Mucosa of stomach (tissue), 1 donor: ENCODE results near the gene LIPC.
"Not testable (repeated sequence)": the region's sequence is repeated elsewhere in the genome, so short reads cannot be mapped to it uniquely, and the experiment has no call there.

Source experiments
- H3K27me3 ChIP-seq: one replicate; pipeline ENCODE4 v1.7.0; 2013; ENCODE audit warnings: mild to moderate bottlenecking, low read length; ENCODE audit not compliant: control insufficient read depth, insufficient read depth
- H3K36me3 ChIP-seq: one replicate; pipeline ENCODE4 v1.7.0; 2013; ENCODE audit warnings: low read length; ENCODE audit not compliant: control insufficient read depth, insufficient read depth
- H3K4me1 ChIP-seq: one replicate; pipeline ENCODE4 v1.7.0; 2013; ENCODE audit warnings: mild to moderate bottlenecking, low read length; ENCODE audit not compliant: control insufficient read depth, insufficient read depth
- H3K4me3 ChIP-seq: one replicate; pipeline ENCODE4 v1.7.0; 2013; ENCODE audit warnings: low read length
- H3K9ac ChIP-seq: one replicate; pipeline ENCODE4 v1.7.0; 2013; ENCODE audit warnings: mild to moderate bottlenecking, low read length, moderate library complexity
- H3K9me3 ChIP-seq: one replicate; pipeline ENCODE4 v1.7.0; 2013; ENCODE audit warnings: mild to moderate bottlenecking, low read length, moderate library complexity; ENCODE audit not compliant: control insufficient read depth
- donor health status: Pancreatic carcinoma.

LIPC gene

DNA sequence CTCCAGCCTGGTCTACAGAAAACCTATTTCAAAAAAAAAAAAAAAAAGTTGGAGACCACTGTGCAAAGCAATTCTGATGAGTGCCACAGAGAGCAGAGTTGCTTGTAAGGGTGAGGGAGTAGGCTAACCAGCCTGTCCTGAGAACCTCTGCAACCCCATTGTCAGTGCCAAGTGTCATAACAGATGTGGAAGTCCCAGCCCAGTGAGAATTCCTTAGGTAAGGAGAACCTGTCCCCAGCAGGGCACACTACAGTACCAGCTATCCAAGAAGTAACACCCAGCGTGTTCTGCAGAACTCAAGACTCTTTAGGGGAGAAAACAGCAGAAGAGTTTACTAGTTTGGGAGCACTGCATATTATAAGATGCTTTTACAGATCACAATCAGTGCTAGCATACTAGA, 156.3 kb downstream of the LIPC start:
- Histone ChIP-seq H3K9ac (no peak overlapping the region), H3K4me1 (peaks cover 5% of the 10 kb centered on the region), H3K27me3 (no peaks in the 10 kb centered on the region)

GRCh38 chr15:58589047-58589446, 157.3 kb downstream of the LIPC start:
- Histone ChIP-seq H3K36me3 (no peaks in the 10 kb centered on the region), H3K4me3 (no peak overlapping the region), H3K27me3 (no peaks in the 10 kb centered on the region), H3K9ac (no peak overlapping the region), H3K9me3 (no peaks in the 10 kb centered on the region), H3K4me1 (peaks cover 5% of the 10 kb centered on the region)

More for the DNA sequence above, 156.3 kb downstream of the LIPC start:
- no peaks in the 10 kb centered on the region for H3K36me3 ChIP-seq
- H3K4me3 ChIP-seq, result no peak overlapping the region
- H3K9me3 ChIP-seq, result no peaks in the 10 kb centered on the region

DNA sequence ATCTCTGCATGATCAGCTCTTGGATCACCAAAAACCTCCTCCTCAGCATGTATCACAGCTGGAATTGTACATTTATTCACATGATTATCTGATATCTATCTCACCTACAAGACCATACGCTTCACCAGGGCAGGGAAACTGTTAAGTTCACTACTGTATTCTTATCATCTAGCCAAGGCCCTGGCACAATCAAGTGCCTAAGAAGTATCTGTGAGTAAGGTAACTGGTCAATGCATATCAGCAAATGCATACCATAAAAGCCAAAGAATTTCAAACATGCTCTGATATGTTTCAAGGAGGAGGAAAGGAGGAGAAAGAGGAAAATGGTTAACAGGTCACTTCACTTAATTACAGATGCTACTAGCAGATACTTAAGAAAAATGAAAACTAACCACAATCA, 158.4 kb downstream of the LIPC start:
- Histone ChIP-seq H3K9me3 (no peaks in the 10 kb centered on the region), H3K4me1 (peaks cover 5% of the 10 kb centered on the region), H3K9ac (no peak overlapping the region), H3K36me3 (no peaks in the 10 kb centered on the region), H3K27me3 (no peaks in the 10 kb centered on the region), H3K4me3 (no peak overlapping the region)

DNA sequence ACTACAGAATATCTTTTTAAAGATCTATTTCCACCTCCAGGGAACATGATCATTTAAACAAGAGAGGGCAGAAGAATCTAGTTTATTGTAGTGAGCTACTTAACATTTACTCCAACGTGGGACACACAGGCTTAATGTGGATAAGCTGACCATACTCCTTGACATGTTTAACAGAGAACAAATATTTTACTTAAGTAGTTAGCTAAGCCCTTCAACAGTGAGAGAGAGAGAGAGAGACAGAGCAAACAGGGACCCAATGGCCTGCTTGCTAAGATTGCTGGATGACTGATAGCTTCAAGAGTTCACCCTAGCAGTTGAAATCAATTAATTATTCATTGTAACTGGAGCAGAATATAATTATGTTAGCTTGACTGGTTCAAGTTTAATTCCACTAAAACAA, 159.1 kb downstream of the LIPC start:
- peaks cover 5% of the 10 kb centered on the region for H3K4me1 ChIP-seq
- no peak overlapping the region for H3K9ac ChIP-seq
- H3K36me3 ChIP-seq, result no peaks in the 10 kb centered on the region
- H3K27me3 ChIP-seq, result no peaks in the 10 kb centered on the region
- no peak overlapping the region for H3K4me3 ChIP-seq
- no peaks in the 10 kb centered on the region for H3K9me3 ChIP-seq

GRCh38 chr15:58593870-58594269, 162.1 kb downstream of the LIPC start:
- Histone ChIP-seq H3K9me3 (no peaks in the 10 kb centered on the region), H3K27me3 (no peaks in the 10 kb centered on the region), H3K36me3 (no peaks in the 10 kb centered on the region), H3K4me3 (no peak overlapping the region), H3K9ac (no peak overlapping the region), H3K4me1 (peaks cover 5% of the 10 kb centered on the region)

DNA sequence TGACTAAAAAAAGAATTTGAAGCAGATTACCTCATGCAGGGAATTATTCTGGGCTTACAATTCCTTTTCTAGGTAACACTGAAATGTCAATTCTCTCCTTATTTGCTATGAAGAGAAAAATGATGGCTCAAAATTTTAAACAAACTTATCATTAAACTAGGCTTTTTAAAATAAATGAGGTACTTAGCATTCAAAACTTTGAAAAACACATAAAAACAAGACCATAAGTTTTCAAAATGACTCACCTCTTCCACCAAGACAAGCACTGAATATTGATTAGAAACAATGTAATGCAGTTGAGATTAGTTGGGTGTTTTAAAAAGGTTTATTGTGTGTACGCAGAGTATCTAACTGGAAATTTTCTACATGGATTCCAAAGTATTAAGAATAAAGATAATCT, 163.1 kb downstream of the LIPC start:
- Histone ChIP-seq H3K36me3 (no peaks in the 10 kb centered on the region), H3K9me3 (no peaks in the 10 kb centered on the region), H3K4me1 (peaks cover 4% of the 10 kb centered on the region), H3K27me3 (no peaks in the 10 kb centered on the region), H3K9ac (no peak overlapping the region), H3K4me3 (no peak overlapping the region)

DNA sequence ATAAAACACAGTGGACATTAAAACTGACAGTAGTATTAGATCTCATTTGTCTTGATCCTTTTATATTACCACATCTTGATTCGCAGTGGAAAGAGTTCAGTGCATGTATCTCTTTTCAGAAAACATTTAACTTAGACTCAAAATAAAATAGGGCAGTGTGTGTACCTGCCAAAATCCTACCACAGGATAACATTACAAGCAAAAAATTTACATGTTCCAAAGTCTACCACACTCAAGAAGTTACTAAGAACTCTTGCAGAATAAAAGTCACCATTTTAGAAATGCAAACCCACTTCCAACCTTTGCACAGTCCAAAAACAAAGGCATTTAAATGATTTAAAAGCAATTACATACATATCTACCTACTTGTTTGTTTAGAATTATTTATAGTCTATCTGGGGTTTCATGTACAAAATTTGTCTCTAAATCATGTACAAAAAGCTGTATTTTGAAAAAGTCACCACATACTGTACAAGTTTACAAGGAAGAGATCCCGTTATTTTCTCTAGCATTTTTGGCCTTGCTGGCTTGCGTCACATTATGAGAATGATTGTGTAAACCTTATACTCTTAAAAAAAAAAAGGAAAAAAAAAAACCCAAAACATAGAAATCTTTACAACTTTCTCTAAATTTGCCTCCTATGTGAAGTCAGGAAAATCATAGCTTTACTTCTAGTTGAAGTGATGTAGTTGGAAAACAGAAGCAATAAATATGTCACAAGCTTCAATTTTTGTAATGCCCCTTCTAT, 163.9 kb downstream of the LIPC start:
- H3K9me3 ChIP-seq, result no peaks in the 10 kb centered on the region
- no peak overlapping the region for H3K9ac ChIP-seq
- H3K4me1 ChIP-seq, result no peaks in the 10 kb centered on the region
- no peaks in the 10 kb centered on the region for H3K27me3 ChIP-seq
- no peak overlapping the region for H3K4me3 ChIP-seq
- no peaks in the 10 kb centered on the region for H3K36me3 ChIP-seq

- Histone ChIP-seq H3K9me3 (no peaks in the 10 kb centered on the region), H3K36me3 (no peaks in the 10 kb centered on the region), H3K9ac (no peak overlapping the region), H3K27me3 (no peaks in the 10 kb centered on the region), H3K4me3 (no peak overlapping the region), H3K4me1 (peaks cover 6% of the 10 kb centered on the region)
Measured at GRCh38 chr15:58597943-58598828, 166.4 kb downstream of the LIPC start.

DNA sequence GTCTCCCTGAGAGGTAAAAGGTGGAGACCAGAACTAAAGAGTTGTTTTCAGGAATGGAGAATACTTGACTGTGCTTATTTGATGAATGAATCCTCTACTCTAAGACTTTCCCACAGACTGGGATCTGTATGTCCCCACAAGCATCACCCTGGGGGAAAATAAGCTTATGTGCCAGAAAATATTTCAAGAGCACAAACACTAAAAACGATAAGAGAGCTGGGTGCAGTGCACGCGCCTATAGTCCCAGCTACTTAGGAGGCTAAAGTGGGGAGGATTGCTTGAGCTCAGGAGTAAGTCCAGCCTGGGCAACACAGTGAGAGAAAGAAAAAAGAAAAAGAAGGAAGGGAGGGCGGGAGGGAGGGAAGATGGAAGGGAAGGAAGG, 167.0 kb downstream of the LIPC start:
- no peak overlapping the region for H3K4me3 ChIP-seq
- no peaks in the 10 kb centered on the region for H3K9me3 ChIP-seq
- peaks cover 7% of the 10 kb centered on the region for H3K4me1 ChIP-seq
- H3K9ac ChIP-seq, result no peak overlapping the region
- H3K27me3 ChIP-seq, result no peaks in the 10 kb centered on the region
- no peaks in the 10 kb centered on the region for H3K36me3 ChIP-seq

DNA sequence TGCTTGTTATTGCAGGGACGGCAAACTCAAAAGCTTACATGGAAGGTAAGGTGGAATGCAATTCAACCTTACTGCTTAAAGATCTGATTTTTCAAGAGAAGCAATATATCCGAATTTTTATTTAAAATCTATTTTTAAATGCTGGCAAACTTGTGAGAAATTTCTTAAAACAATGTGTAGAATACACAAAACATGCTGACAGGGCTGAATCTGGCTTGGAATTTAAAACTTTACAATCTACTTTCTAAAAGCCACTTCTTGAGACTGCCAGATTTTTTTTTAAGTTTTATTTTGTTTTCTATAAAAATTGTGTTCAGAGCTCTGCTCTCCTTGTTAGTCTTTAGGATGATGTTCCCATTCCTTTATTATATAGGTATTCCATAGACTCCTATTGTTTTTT, 171.0 kb downstream of the LIPC start:
- Histone ChIP-seq H3K9ac (no peak overlapping the region), H3K36me3 (no peaks in the 10 kb centered on the region)

GRCh38 chr15:58603927-58604326, 172.1 kb downstream of the LIPC start:
- H3K27me3 ChIP-seq, H3K9me3 ChIP-seq, H3K36me3 ChIP-seq, H3K4me3 ChIP-seq: not testable (repeated sequence)
- H3K9ac ChIP-seq, result peak overlapping the region; percentile 30
- H3K4me1 ChIP-seq, result peaks cover 36% of the 10 kb centered on the region

More for the DNA sequence above, 171.0 kb downstream of the LIPC start:
- Histone ChIP-seq H3K9me3 (no peaks in the 10 kb centered on the region), H3K27me3 (no peaks in the 10 kb centered on the region), H3K4me3 (no peak overlapping the region), H3K4me1 (peaks cover 30% of the 10 kb centered on the region)

GRCh38 chr15:58604455-58604923, 172.7 kb downstream of the LIPC start:
- Histone ChIP-seq H3K36me3 (no peaks in the 10 kb centered on the region), H3K9me3 (no peaks in the 10 kb centered on the region), H3K4me1 (peaks cover 36% of the 10 kb centered on the region), H3K4me3 (no peak overlapping the region), H3K27me3 (no peaks in the 10 kb centered on the region), H3K9ac (no peak overlapping the region)
